ENCODE results near the gene TBC1D22A.

DNA sequence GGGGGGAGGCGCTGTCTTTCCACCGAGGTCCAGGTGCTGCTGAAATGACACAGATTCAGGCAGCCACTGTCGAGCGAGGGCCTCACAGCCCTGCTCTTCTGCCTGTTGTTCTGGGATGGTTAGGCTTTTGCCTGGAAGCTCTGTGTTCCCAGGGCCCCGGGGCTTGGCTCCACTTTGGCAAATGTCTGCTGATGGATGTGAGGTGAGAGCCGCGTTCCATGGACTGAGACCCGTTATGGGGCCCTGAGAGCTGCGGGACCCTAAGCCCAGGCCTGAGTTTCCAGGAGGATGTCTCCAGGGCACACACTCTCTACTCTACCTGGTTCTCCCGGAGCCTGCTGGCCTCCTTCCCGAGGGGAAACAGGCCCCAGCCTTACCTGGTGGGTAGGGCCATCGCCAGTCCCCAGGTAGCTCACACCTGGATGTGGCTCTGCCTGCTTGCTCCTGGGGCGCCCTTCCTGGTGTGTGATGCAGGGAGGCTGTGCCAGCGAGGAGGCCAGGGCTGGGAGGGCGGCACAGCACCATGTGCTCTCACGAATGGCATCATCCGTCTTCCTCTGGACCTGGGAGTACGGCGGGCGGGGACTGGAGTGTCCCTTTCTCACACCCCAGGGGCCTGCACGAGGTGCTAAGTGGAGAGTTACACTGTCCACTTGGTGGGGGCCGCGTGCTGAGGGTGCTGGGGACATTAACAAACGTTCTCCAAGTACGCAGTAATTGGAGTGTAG is 435.5 kb downstream of the TBC1D22A start:
- TF ChIP-seq TOX (CRISPR knock-in tag; IDR thresholded peaks at IDR 0.05; ENCODE audit: borderline replicate concordance) (no peak), BACH2 (CRISPR knock-in tag; IDR thresholded peaks at IDR 0.05; ENCODE audit: borderline replicate concordance) (no peak), ZFP3 (CRISPR knock-in tag; IDR thresholded peaks at IDR 0.05) (no peak), ZFP30 (CRISPR knock-in tag; IDR thresholded peaks at IDR 0.05) (no peak), PATZ1 (CRISPR knock-in tag; IDR thresholded peaks at IDR 0.05; ENCODE audit: borderline replicate concordance) (no peak), ZNF8 (CRISPR knock-in tag; IDR thresholded peaks at IDR 0.05) (no peak), RARB (CRISPR knock-in tag; IDR thresholded peaks at IDR 0.05) (no peak), ISL1 (CRISPR knock-in tag; IDR thresholded peaks at IDR 0.05) (no peak), CSDC2 (CRISPR knock-in tag; IDR thresholded peaks at IDR 0.05) (no peak)
- TF ChIP-seq, protein P1, sequence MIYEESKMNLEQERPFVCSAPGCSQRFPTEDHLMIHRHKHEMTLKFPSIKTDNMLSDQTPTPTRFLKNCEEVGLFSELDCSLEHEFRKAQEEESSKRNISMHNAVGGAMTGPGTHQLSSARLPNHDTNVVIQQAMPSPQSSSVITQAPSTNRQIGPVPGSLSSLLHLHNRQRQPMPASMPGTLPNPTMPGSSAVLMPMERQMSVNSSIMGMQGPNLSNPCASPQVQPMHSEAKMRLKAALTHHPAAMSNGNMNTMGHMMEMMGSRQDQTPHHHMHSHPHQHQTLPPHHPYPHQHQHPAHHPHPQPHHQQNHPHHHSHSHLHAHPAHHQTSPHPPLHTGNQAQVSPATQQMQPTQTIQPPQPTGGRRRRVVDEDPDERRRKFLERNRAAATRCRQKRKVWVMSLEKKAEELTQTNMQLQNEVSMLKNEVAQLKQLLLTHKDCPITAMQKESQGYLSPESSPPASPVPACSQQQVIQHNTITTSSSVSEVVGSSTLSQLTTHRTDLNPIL (CRISPR knock-in tag; IDR thresholded peaks at IDR 0.05; ENCODE audit: low read depth): no peak
- TF ChIP-seq, protein P2, sequence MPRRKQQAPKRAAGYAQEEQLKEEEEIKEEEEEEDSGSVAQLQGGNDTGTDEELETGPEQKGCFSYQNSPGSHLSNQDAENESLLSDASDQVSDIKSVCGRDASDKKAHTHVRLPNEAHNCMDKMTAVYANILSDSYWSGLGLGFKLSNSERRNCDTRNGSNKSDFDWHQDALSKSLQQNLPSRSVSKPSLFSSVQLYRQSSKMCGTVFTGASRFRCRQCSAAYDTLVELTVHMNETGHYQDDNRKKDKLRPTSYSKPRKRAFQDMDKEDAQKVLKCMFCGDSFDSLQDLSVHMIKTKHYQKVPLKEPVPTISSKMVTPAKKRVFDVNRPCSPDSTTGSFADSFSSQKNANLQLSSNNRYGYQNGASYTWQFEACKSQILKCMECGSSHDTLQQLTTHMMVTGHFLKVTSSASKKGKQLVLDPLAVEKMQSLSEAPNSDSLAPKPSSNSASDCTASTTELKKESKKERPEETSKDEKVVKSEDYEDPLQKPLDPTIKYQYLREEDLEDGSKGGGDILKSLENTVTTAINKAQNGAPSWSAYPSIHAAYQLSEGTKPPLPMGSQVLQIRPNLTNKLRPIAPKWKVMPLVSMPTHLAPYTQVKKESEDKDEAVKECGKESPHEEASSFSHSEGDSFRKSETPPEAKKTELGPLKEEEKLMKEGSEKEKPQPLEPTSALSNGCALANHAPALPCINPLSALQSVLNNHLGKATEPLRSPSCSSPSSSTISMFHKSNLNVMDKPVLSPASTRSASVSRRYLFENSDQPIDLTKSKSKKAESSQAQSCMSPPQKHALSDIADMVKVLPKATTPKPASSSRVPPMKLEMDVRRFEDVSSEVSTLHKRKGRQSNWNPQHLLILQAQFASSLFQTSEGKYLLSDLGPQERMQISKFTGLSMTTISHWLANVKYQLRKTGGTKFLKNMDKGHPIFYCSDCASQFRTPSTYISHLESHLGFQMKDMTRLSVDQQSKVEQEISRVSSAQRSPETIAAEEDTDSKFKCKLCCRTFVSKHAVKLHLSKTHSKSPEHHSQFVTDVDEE (CRISPR knock-in tag; IDR thresholded peaks at IDR 0.05): no peak
